Measurements from ENCODE around the gene CORO7.

The CORO7 gene

GRCh38 chr16:4386951-4387565 lies 29.3 kb downstream of the CORO7 start:
- no peak overlapping the region for H3K4me3 ChIP-seq (ENCODE audit: low read length)
- no peak for DNase-seq (ENCODE audit: low read depth)
- TF ChIP-seq CTCF (IDR thresholded peaks at IDR 0.05; ENCODE audit: insufficient read depth, low read depth, low read length, missing control alignments), result no peak

GRCh38 chr16:4386451-4386805 lies 30.0 kb downstream of the CORO7 start:
- no peak for TF ChIP-seq CTCF (IDR thresholded peaks at IDR 0.05; ENCODE audit: insufficient read depth, low read depth, low read length, missing control alignments)
- no peak for DNase-seq (ENCODE audit: low read depth)

GRCh38 chr16:4385789-4386450 lies 30.5 kb downstream of the CORO7 start:
- H3K4me3 ChIP-seq (ENCODE audit: low read length), result no peak overlapping the region
- no peak for DNase-seq (ENCODE audit: low read depth)

More at GRCh38 chr16:4386451-4386805, 30.0 kb downstream of the CORO7 start:
- no peak overlapping the region for H3K4me3 ChIP-seq (ENCODE audit: low read length)

GRCh38 chr16:4385066-4385788 lies 31.2 kb downstream of the CORO7 start:
- no peak for TF ChIP-seq CTCF (IDR thresholded peaks at IDR 0.05; ENCODE audit: insufficient read depth, low read depth, low read length, missing control alignments)
- no peak for DNase-seq (ENCODE audit: low read depth)

More at GRCh38 chr16:4385789-4386450, 30.5 kb downstream of the CORO7 start:
- TF ChIP-seq CTCF (IDR thresholded peaks at IDR 0.05; ENCODE audit: insufficient read depth, low read depth, low read length, missing control alignments), result no peak

GRCh38 chr16:4384509-4384942 lies 31.9 kb downstream of the CORO7 start:
- TF ChIP-seq CTCF (IDR thresholded peaks at IDR 0.05; ENCODE audit: insufficient read depth, low read depth, low read length, missing control alignments), result no peak
- no peak overlapping the region for H3K4me3 ChIP-seq (ENCODE audit: low read length)
- no peak for DNase-seq (ENCODE audit: low read depth)

More at GRCh38 chr16:4385066-4385788, 31.2 kb downstream of the CORO7 start:
- no peak overlapping the region for H3K4me3 ChIP-seq (ENCODE audit: low read length)

- TF ChIP-seq CTCF (IDR thresholded peaks at IDR 0.05; ENCODE audit: insufficient read depth, low read depth, low read length, missing control alignments), result no peak
- H3K4me3 ChIP-seq (ENCODE audit: low read length), result no peak overlapping the region
- no peak for DNase-seq (ENCODE audit: low read depth)
Observed at GRCh38 chr16:4383591-4384444, 32.6 kb downstream of the CORO7 start.
